ENCODE measurements around the gene KRT38.

Gene KRT38

DNA sequence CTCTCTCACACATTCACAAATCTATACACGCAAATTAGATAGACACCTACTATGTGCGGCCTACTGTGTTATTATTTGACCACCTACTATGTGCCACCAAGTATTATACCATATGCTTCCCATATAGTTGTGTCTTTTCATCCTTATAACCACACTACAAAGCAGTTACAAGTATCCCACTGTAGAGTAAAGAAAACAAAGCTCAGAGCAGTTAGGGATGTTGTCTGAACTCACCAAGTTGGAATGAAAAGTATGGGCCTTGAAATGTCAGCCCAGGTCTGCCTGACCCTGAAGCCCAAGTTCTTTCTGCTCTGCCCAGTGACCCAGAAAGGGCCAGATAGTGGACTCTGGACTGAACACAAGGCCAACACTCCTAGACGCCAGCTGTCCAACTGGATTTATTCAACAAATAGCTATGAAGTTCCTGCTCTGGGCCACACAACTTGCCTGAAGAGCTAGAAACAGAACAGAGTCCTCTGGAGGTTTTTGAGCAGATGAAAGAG is 24.9 kb downstream of the KRT38 start:
- H3K36me3 ChIP-seq (replicated peaks), result no peaks in the 10 kb centered on the region
- peak; percentile 23 for DNase-seq
- no peak overlapping the region for H3K27ac ChIP-seq
- H3K4me3 ChIP-seq (ENCODE audit: low read depth, low read length), result no peak overlapping the region
- in situ Hi-C loops (cut with HindIII; ENCODE audit: low pct_ligation_motif_present, low sequenced_read_pairs), result no loop called here
- TF ChIP-seq, protein P1, sequence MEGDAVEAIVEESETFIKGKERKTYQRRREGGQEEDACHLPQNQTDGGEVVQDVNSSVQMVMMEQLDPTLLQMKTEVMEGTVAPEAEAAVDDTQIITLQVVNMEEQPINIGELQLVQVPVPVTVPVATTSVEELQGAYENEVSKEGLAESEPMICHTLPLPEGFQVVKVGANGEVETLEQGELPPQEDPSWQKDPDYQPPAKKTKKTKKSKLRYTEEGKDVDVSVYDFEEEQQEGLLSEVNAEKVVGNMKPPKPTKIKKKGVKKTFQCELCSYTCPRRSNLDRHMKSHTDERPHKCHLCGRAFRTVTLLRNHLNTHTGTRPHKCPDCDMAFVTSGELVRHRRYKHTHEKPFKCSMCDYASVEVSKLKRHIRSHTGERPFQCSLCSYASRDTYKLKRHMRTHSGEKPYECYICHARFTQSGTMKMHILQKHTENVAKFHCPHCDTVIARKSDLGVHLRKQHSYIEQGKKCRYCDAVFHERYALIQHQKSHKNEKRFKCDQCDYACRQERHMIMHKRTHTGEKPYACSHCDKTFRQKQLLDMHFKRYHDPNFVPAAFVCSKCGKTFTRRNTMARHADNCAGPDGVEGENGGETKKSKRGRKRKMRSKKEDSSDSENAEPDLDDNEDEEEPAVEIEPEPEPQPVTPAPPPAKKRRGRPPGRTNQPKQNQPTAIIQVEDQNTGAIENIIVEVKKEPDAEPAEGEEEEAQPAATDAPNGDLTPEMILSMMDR (IDR thresholded peaks at IDR 0.05; ENCODE audit: low read depth, low read length, missing control alignments), result no peak
- H3K27me3 ChIP-seq (replicated peaks), result no peaks in the 10 kb centered on the region

DNA sequence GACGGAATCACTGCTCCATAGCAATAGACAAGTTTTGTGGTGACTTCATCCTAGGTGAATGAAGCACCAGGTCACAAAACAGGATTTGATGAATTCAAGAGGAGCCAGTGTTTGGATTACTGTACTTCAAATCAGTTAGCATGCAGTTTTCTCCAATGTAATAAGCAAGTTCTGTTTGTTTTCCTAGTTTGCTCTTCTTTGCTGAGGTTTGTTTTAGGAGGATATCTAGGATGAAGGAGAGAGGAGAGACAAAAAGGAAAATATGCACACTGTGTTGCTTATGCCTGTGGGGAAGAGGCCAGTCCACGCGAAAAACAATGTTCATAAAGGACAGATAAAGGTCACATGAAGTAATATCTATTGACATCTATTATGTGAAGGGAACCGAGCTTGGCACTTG is 25.4 kb downstream of the KRT38 start:
- Histone ChIP-seq H3K4me3 (ENCODE audit: low read depth, low read length) (no peak overlapping the region), H3K27me3 (replicated peaks) (no peaks in the 10 kb centered on the region), H3K36me3 (replicated peaks) (no peaks in the 10 kb centered on the region), H3K27ac (no peak overlapping the region)
- TF ChIP-seq, protein P1 (IDR thresholded peaks at IDR 0.05; ENCODE audit: low read depth, low read length, missing control alignments), result no peak
- no peak for DNase-seq
- in situ Hi-C loops (cut with HindIII; ENCODE audit: low pct_ligation_motif_present, low sequenced_read_pairs), result no loop called here

DNA sequence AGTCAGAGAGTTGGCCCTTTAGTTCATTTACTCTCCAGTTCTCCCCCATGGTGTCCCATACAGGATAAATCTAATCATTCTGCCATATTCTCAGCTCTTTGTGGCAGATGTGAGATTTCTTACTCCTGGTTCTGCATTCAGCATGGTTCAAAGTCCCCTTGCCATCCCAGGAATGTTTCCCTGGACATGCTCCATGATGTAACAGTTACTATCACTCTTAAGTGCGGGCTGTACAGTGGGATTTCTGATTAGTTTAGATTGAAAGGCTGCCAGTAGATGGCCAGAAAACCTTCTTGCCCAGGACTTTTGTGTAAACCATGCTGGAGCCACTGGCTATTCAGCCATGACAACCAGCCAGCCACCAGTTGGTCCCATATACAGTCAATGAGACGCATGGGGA is 26.8 kb downstream of the KRT38 start:
- Histone ChIP-seq H3K27ac (no peak overlapping the region), H3K27me3 (replicated peaks) (no peaks in the 10 kb centered on the region), H3K4me3 (ENCODE audit: low read depth, low read length) (no peak overlapping the region), H3K36me3 (replicated peaks) (no peaks in the 10 kb centered on the region)
- TF ChIP-seq, protein P1 (IDR thresholded peaks at IDR 0.05; ENCODE audit: low read depth, low read length, missing control alignments), result no peak
- no peak for DNase-seq
- in situ Hi-C loops (cut with HindIII; ENCODE audit: low pct_ligation_motif_present, low sequenced_read_pairs), result no loop called here

DNA sequence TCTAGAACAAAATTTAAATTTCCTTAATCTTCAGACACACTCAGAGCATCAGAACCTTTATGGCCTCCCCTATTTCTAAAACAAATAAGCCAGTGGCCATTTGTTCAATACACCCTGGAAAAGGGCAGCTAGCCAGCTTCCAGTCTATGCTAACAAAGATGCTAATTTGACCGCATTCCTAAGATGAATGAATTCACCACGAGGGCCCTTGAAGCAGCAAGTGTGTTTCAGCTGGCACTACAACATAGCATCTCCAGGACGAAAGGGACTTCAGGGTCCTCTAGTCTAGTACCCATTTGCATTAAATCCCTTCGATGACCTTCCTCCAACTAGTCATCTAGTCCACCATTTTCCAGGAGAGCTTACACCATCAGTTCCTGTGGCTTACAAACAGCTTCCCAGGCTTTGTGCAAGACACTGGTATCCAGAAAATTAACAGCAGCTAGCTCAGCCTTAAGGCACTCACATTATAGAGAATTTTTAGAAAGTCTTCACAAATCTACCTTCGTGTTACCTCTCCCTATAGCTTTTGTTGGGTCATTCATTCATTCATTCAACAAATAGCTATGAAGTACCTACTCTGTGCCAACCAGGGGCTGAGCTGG is 27.3 kb downstream of the KRT38 start:
- H3K27ac ChIP-seq, result no peak overlapping the region
- H3K36me3 ChIP-seq (replicated peaks), result no peaks in the 10 kb centered on the region
- no peaks in the 10 kb centered on the region for H3K27me3 ChIP-seq (replicated peaks)
- in situ Hi-C loops (cut with HindIII; ENCODE audit: low pct_ligation_motif_present, low sequenced_read_pairs), result no loop called here
- TF ChIP-seq, protein P1 (IDR thresholded peaks at IDR 0.05; ENCODE audit: low read depth, low read length, missing control alignments), result no peak
- H3K4me3 ChIP-seq (ENCODE audit: low read depth, low read length), result no peak overlapping the region
- no peak for DNase-seq

DNA sequence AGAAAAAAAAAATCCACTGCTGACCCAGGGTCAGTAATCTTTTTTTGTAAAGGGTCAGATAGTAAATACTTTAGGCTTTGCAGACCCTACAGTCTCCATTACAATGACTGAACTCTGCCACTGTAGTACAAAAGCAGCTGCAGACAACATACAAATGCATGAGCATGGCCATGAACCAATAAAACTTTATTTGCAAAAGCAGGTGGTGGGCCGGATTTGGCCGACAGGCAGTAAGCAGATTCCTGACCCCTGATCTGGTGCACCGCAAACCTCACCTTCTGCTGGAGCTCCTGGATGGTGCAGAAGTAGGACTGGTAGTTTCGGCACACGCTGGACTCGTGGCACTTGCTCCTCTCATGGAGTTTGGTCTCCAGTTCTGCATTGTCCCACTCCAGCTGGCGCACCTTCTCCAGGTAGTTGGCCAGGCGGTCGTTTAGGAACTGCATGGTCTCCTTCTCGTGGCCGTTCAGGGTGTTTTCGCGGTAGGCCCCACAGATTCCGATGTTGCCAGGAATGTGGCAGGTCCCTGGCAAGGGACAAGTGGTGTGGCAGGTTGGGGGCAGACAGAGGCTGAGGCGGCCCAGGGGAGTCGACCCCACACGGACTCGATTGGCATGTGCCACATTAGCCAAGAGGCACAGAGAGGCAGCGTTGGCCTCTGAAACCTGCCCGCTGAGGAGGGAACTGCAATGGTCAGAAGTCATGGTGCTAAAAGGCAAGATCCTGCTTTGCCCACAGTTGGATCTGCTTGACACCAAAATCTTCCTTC is 29.5 kb downstream of the KRT38 start:
- Histone ChIP-seq H3K4me3 (ENCODE audit: low read depth, low read length) (no peak overlapping the region), H3K27ac (no peak overlapping the region), H3K27me3 (replicated peaks) (no peaks in the 10 kb centered on the region), H3K36me3 (replicated peaks) (no peaks in the 10 kb centered on the region)
- TF ChIP-seq, protein P1 (IDR thresholded peaks at IDR 0.05; ENCODE audit: low read depth, low read length, missing control alignments), result no peak
- in situ Hi-C loops (cut with HindIII; ENCODE audit: low pct_ligation_motif_present, low sequenced_read_pairs), result no loop called here
- DNase-seq, result no peak

Data from brain microvascular endothelial cell (primary cell).